NB4 (cell line): Measurements from ENCODE around the gene TMPRSS7.

Experiments
- TF ChIP-seq, protein P1 (sequence below): IDR thresholded peaks from 2 replicates; pipeline ENCODE4 v1.6.1; 2011; ENCODE audit warnings: low read depth, low read length
- TF ChIP-seq, protein P2 (sequence below): IDR thresholded peaks from one replicate; pipeline ENCODE4 v1.5.1; 2012; ENCODE audit warnings: low read depth, low read length

DNA sequence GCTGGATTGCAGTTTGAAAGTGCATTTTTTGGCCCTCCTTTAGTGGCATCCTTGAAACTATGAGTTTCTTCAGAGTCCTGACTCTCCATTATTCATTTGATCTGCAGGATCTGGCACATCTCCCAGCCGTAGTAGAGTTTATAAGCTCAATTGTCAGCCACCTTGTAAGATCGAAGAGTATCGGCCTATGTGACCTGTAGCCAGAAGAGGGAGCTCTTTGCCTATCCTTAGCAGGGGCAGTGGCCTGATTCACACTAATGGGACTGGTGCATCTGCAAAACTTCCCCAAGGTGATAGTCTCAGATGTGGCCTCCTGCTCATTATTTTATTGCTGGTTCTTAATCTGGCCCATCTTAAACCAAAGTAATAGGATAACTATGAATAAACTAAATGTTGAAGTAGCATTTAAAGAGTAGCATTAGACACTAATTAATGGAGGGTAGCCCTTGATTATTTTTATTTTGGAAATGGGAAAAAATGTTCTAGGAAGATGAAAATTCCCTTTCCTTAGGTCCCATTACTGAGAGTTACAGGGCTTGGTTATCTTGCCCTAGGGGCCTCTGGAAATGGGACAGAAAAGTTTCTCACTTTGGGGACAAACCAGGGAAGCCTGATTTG lies 77.4 kb downstream of the TMPRSS7 start:
- TF ChIP-seq, protein P1, sequence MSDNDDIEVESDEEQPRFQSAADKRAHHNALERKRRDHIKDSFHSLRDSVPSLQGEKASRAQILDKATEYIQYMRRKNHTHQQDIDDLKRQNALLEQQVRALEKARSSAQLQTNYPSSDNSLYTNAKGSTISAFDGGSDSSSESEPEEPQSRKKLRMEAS, result no peak
- TF ChIP-seq, protein P2, sequence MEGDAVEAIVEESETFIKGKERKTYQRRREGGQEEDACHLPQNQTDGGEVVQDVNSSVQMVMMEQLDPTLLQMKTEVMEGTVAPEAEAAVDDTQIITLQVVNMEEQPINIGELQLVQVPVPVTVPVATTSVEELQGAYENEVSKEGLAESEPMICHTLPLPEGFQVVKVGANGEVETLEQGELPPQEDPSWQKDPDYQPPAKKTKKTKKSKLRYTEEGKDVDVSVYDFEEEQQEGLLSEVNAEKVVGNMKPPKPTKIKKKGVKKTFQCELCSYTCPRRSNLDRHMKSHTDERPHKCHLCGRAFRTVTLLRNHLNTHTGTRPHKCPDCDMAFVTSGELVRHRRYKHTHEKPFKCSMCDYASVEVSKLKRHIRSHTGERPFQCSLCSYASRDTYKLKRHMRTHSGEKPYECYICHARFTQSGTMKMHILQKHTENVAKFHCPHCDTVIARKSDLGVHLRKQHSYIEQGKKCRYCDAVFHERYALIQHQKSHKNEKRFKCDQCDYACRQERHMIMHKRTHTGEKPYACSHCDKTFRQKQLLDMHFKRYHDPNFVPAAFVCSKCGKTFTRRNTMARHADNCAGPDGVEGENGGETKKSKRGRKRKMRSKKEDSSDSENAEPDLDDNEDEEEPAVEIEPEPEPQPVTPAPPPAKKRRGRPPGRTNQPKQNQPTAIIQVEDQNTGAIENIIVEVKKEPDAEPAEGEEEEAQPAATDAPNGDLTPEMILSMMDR, result peak; percentile 88
